Measurements from ENCODE around the gene ARF4. TPM values are rescaled to one million over a fixed set of nuclear protein-coding genes. Genes with fewer than 3 reads are reported as not detected.

The ARF4 gene
- total and polyA plus RNA-seq, 9 donors, result 84.5 to 295 (median 131) TPM

GRCh38 chr3:57575966-57576626, 21.0 kb downstream of the ARF4 start:
- no peaks in the 10 kb centered on the region for H3K4me1 ChIP-seq (ENCODE audit: insufficient read depth)
- no peaks in the 10 kb centered on the region for H3K27me3 ChIP-seq
- H3K9me3 ChIP-seq, result no peaks in the 10 kb centered on the region
- H3K4me3 ChIP-seq, result no peak overlapping the region
- WGBS, 3 donors, result 82 to 87% (median 82%) methylated on average over 3 of the region's 3 CpGs
- DNase-seq, result no peak
- H3K27ac ChIP-seq, result peak overlapping the region in 1 of 2 donors; percentile 2
- intact Hi-C loops (cut with DNase I), result no loop called here
- no peaks in the 10 kb centered on the region for H3K36me3 ChIP-seq
- TF ChIP-seq, protein P1, sequence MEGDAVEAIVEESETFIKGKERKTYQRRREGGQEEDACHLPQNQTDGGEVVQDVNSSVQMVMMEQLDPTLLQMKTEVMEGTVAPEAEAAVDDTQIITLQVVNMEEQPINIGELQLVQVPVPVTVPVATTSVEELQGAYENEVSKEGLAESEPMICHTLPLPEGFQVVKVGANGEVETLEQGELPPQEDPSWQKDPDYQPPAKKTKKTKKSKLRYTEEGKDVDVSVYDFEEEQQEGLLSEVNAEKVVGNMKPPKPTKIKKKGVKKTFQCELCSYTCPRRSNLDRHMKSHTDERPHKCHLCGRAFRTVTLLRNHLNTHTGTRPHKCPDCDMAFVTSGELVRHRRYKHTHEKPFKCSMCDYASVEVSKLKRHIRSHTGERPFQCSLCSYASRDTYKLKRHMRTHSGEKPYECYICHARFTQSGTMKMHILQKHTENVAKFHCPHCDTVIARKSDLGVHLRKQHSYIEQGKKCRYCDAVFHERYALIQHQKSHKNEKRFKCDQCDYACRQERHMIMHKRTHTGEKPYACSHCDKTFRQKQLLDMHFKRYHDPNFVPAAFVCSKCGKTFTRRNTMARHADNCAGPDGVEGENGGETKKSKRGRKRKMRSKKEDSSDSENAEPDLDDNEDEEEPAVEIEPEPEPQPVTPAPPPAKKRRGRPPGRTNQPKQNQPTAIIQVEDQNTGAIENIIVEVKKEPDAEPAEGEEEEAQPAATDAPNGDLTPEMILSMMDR (IDR thresholded peaks at IDR 0.05), result no peak
- TF ChIP-seq POLR2A (IDR thresholded peaks at IDR 0.05) (no peak), EP300 (IDR thresholded peaks at IDR 0.05) (no peak)

DNA sequence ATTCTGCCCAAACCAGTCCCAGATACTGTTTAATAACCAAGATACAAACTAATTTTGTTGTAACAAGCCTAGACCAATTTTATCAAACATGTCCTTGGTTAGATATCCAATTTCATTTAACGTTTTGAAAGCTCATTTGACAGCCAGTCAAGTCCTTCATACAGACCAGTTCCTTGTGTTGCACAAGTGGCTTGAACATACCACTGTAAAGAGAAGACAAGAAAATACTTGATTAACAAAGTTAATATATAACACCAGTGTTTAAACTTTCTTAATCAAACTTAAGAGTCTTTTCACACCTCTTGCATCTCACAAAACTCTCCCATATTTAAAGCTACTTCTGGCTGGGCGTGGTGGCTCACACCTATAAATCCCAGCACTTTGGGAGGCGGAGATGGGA, 25.0 kb downstream of the ARF4 start:
- H3K4me1 ChIP-seq (ENCODE audit: insufficient read depth), result no peaks in the 10 kb centered on the region
- intact Hi-C loops (cut with DNase I), result no loop called here
- WGBS, 3 donors, result 67 to 75% (median 68%) methylated on average over 3 of the region's 3 CpGs
- no peaks in the 10 kb centered on the region for H3K9me3 ChIP-seq
- TF ChIP-seq POLR2A (IDR thresholded peaks at IDR 0.05) (no peak), EP300 (IDR thresholded peaks at IDR 0.05) (no peak)
- TF ChIP-seq, protein P1 (IDR thresholded peaks at IDR 0.05), result no peak
- no peaks in the 10 kb centered on the region for H3K36me3 ChIP-seq
- DNase-seq, result no peak
- no peak overlapping the region for H3K4me3 ChIP-seq
- no peaks in the 10 kb centered on the region for H3K27me3 ChIP-seq
- H3K27ac ChIP-seq, result no peak overlapping the region

DNA sequence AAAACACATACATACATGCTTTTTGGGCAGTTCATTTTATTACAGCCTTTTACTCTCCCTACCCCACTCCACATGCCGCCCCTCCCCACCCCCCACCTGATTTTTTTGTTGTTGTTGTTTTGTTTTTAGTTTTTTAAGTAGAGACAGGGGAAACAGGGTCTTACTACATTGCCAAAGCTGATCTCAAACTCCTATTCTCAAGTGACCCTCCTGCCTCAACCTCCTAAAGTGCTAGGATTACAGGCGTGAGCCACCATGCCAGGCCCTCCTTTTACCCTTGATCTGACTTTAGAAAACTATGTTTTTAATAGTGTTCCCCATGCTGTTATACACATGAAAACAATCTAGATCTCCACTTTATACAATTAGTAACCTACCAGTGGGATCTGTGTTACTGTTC, 26.3 kb downstream of the ARF4 start:
- no peak for DNase-seq
- no peaks in the 10 kb centered on the region for H3K36me3 ChIP-seq
- no peak for TF ChIP-seq POLR2A (IDR thresholded peaks at IDR 0.05)
- TF ChIP-seq, protein P1 (IDR thresholded peaks at IDR 0.05), result no peak
- no peak for TF ChIP-seq EP300 (IDR thresholded peaks at IDR 0.05)
- H3K9me3 ChIP-seq, result no peaks in the 10 kb centered on the region
- no peaks in the 10 kb centered on the region for H3K27me3 ChIP-seq
- H3K4me1 ChIP-seq (ENCODE audit: insufficient read depth), result no peaks in the 10 kb centered on the region
- intact Hi-C loops (cut with DNase I), result no loop called here
- H3K4me3 ChIP-seq, result no peak overlapping the region
- no peak overlapping the region for H3K27ac ChIP-seq
- 94 to 99% (median 94%) methylated on average over 2 of the region's 2 CpGs for WGBS, 3 donors

- H3K27me3 ChIP-seq, result no peaks in the 10 kb centered on the region
- no peaks in the 10 kb centered on the region for H3K4me1 ChIP-seq (ENCODE audit: insufficient read depth)
- DNase-seq, result no peak
- TF ChIP-seq EP300 (IDR thresholded peaks at IDR 0.05) (no peak), POLR2A (IDR thresholded peaks at IDR 0.05) (no peak)
- TF ChIP-seq, protein P1 (IDR thresholded peaks at IDR 0.05), result no peak
- no peaks in the 10 kb centered on the region for H3K9me3 ChIP-seq
- no peak overlapping the region for H3K4me3 ChIP-seq
- H3K27ac ChIP-seq, result no peak overlapping the region
- intact Hi-C loops (cut with DNase I), result no loop called here
- H3K36me3 ChIP-seq, result no peaks in the 10 kb centered on the region
- 75 to 91% (median 87%) methylated on average over 5 to 6 of the region's 6 CpGs for WGBS, 3 donors
Measured at GRCh38 chr3:57569859-57570450, 27.2 kb downstream of the ARF4 start.
